IPS-18c (cell line): Measurements from ENCODE around the gene PARVG.
A peak's percentile ranks its signal among the peaks of the same experiment; 100 is the strongest.

Experiments
- H3K4me3 ChIP-seq: 2 replicates; pipeline ENCODE4 v1.7.0; 2013; ENCODE audit warnings: low read depth, mild to moderate bottlenecking, low read length, moderate library complexity; ENCODE audit not compliant: insufficient read depth
- H3K9me3 ChIP-seq: one replicate; pipeline ENCODE4 v1.6.1; 2013; ENCODE audit warnings: mild to moderate bottlenecking, low read length, moderate library complexity; ENCODE audit not compliant: control insufficient read depth, insufficient read depth

PARVG gene

GRCh38 chr22:44180706-44181032 lies at the start of gene PARVG:
TSS of gene PARVG (plus strand) at chr22:44180925. CDS start at chr22:44183330, 2,405 bp downstream.
- Histone ChIP-seq H3K4me3 (no peak within 1 kb of the TSS; the same call in 1 of the 2 replicates), H3K9me3 (no peaks in the 10 kb centered on the region)

- Histone ChIP-seq H3K9me3 (peaks cover 2% of the 10 kb centered on the region), H3K4me3 (no peak overlapping the region)
Measured at GRCh38 chr22:44131412-44131811, 49.3 kb upstream of the PARVG start.

DNA sequence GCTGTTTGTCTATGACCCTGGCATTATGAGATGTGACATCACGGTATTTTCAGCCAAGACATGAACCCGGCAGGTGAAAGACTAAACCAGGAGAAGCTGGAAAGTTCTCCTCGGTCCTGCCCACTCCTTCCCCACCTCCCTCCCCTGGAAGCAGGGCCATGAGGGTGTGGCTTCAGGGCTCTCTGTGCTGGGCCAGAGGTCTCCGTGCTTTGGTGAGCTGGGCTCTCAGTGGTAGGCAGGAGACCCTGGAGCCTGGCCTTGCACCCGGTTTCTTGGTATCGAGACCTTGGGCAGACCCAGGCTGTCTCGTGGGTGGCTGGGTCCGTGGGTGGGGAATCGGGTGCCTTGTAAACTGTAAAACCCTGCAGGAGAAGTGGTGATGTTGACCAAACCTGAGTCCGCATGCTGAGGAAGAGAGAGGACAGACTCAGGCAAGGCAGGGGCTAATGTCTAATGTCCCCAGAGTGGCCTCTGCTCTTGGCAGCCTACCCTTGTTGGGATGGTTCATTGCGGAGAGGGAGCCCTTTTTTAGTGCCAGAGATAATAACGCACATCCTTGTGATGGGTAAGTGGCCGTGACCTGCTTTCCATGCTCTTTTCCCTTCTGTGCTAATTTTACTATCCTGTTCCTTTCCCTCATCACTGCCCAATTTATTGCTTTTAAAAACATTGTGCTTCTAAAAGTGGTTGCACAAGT lies 48.6 kb upstream of the PARVG start:
- peaks cover 4% of the 10 kb centered on the region for H3K9me3 ChIP-seq
- no peak overlapping the region for H3K4me3 ChIP-seq

- H3K4me3 ChIP-seq = no peak overlapping the region
- peaks cover 8% of the 10 kb centered on the region for H3K9me3 ChIP-seq
Measured at GRCh38 chr22:44132724-44133123, 48.0 kb upstream of the PARVG start.

DNA sequence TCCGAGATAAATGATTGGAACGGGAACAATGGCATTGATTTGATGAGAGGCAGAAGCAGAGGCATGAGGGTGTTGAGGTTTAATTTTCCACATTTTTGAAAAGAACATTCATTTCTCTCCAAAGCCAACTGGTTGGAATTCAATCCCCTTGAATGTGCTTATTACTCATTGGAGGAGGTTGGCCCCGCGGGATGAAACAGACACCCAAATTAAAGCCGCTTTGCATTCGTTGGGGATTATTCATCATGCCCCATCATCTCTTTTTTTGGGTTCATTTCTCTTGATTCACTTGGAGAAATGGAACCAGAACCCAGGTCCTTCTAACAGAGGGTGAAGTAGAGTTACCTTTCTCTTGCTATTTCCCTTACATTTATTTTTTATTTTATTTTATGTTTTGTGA lies 47.6 kb upstream of the PARVG start:
- Histone ChIP-seq H3K9me3 (peaks cover 10% of the 10 kb centered on the region), H3K4me3 (no peak overlapping the region)

- no peak overlapping the region for H3K4me3 ChIP-seq
- H3K9me3 ChIP-seq = peaks cover 10% of the 10 kb centered on the region
Measured at GRCh38 chr22:44133901-44134571, 46.7 kb upstream of the PARVG start.

- Histone ChIP-seq H3K9me3 (peaks cover 10% of the 10 kb centered on the region), H3K4me3 (no peak overlapping the region)
Measured at GRCh38 chr22:44136112-44136511, 44.6 kb upstream of the PARVG start.

- Histone ChIP-seq H3K4me3 (no peak overlapping the region), H3K9me3 (peaks cover 12% of the 10 kb centered on the region)
Measured at GRCh38 chr22:44136786-44137185, 43.9 kb upstream of the PARVG start.

DNA sequence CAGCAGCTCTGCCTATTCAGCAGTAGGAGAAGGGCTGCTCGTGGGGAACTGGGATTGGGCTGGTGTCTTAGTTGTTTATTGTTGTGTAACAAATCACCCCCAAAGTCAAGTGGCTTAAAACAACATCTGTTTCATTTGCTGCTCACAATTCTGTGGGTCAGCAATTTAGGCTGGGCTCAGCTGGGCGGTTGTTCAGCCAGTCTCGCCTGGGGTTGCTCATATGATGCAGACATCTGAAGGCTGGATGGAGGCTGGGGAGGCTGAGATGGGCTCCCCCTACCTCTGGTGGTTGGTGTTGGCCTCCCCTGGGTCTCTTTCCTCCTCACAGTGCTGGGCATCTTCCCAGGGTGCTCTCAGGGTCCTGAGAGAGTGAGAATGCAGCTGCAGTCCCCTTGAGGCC lies 43.3 kb upstream of the PARVG start:
- Histone ChIP-seq H3K9me3 (peaks cover 12% of the 10 kb centered on the region), H3K4me3 (no peak overlapping the region)

GRCh38 chr22:44139773-44140172 lies 41.0 kb upstream of the PARVG start:
- peaks cover 12% of the 10 kb centered on the region for H3K9me3 ChIP-seq
- H3K4me3 ChIP-seq = no peak overlapping the region

DNA sequence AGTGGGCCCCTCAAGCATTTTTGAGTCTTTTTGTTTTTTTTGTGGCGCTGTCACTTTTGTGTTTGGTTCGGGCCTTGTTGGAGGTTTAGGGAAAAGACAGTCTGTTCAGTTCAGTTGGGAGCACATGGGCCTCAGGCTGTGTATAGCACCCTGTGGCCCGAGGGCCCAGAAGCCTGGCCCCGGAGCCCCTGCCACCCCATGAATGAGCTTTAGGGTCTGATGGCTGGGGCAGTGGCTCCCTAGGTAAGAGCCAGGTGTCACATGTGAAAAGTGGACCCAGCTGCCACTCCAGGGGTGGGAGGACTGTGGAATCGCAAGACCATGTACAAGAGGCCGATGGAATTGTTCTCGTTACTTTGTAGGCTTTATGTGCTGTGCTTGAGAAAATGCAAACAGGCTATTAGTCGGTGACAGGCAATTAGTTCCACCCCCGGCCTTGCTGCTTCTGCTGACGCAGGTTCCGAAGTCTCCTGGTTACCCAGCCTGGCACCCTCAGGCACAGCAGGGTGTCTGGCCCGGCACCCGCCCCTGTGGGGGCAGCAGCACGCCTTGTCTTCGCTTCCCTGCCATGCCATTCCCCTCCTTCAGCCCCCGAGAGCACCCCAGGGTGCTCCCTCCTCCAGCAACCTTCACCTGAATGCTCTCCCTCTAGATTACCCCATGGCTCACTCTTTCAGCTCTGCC lies 38.2 kb upstream of the PARVG start:
- Histone ChIP-seq H3K9me3 (peaks cover 6% of the 10 kb centered on the region), H3K4me3 (no peak overlapping the region)

DNA sequence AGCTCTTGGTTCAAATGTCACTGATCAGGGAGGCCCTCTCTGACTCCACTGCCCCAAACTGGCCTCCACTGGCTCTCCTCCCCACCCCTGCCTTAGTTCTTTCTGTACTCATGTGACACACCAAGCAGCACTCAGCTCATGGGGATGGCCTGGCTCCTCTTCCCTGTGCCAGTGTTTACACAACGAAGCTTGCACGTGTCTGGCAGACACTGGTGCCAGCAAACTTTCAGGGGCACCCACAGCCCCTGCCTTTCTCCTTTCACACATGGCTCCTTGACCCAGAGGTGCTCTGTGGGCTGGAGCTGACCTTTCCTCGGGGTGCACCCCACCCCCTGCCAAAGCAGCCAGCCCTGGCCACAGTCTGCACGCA lies 37.6 kb upstream of the PARVG start:
- peaks cover 2% of the 10 kb centered on the region for H3K9me3 ChIP-seq
- H3K4me3 ChIP-seq = no peak overlapping the region

DNA sequence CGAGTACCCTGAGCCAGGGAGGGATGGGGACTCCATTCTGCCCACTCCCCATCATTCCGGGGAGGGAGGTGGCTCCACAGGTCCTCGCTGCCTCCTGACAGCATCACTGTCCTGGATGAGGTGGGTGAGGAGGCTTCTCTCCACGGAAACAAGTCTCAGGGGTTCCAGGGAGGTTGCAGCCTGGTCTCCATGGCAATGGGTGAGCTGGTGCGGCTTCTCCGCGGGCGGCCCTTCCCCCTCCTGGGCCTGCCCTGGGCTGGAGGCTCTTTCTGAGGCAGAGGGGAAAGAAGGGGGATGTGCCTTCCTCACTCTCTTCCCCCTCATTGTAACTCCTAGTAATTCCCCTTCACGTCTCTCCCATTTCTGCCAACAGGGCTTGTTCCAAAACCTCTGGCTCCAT lies 37.1 kb upstream of the PARVG start:
- H3K9me3 ChIP-seq = peaks cover 2% of the 10 kb centered on the region
- no peak overlapping the region for H3K4me3 ChIP-seq

- Histone ChIP-seq H3K9me3 (peaks cover 2% of the 10 kb centered on the region), H3K4me3 (no peak overlapping the region)
Measured at GRCh38 chr22:44144046-44144569, 36.6 kb upstream of the PARVG start.

- H3K4me3 ChIP-seq = no peak overlapping the region
- H3K9me3 ChIP-seq = peaks cover 2% of the 10 kb centered on the region
Measured at GRCh38 chr22:44145544-44145943, 35.2 kb upstream of the PARVG start.

GRCh38 chr22:44146088-44146861 lies 34.5 kb upstream of the PARVG start:
- H3K4me3 ChIP-seq = no peak overlapping the region; the same call in 1 of the 2 replicates
- H3K9me3 ChIP-seq = peaks cover 2% of the 10 kb centered on the region

DNA sequence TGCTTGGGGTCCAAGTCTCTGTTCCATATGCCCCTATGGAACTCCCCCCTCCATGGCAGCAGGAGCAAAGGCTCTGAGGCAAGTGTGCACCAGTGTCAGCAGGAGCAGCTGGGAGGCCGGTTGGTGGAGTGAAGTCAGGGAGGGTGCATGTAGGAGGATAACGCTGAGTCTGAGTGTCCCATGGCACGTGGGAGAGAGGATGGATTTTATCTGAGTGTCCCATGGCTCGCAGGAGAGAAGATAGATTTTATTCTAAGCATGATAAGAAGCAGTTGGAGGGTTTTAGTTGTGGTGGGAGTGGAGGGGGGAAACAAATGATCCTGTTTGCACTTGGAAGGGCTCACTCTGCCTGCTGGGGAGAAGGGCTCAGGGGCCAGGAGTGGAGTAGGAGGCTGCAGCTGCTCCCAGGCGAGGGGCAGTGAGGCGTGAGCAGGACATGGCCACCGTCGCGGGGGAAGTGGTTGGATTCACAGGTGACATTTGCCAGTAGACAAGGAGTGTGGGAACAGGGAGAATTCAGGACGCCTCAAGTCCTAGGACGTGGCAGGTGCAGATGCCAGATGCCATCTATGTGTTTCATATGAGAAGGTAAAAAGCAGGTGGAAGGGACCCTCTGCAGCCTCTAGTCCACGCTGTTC lies 33.6 kb upstream of the PARVG start:
- H3K4me3 ChIP-seq = peak overlapping the region; percentile 44; the same call in 1 of the 2 replicates
- no peaks in the 10 kb centered on the region for H3K9me3 ChIP-seq
